GM19324 (cell line): Measurements from ENCODE around the gene CD93.

Experiments
- ATAC-seq: cut with Tn5 transposase; IDR thresholded peaks from one replicate; pipeline ENCODE4 v1.9.1; 2021; ENCODE audit warnings: mild to moderate bottlenecking, moderate library complexity; ENCODE audit not compliant: unreplicated experiment, low FRiP score

The CD93 gene

DNA sequence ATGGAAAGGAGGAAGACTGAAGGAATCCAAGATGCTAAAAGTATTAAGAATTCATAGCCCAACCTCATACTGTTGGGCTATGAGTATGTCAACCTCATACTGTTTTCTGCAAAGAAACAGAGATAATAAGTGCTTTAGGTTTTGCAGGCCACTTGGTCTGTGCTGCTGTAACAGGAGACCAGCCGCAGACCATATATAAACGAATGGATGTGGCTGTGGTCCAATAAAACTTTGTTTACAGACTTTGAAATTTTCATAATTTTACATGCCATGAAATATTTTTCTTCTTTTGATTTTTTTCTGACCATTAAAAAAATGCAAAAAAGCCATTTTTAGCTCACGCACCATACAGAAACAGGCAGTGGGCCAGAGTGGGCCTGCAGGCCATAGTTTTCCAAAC lies 23.0 kb downstream of the CD93 start:
- no peak for ATAC-seq

DNA sequence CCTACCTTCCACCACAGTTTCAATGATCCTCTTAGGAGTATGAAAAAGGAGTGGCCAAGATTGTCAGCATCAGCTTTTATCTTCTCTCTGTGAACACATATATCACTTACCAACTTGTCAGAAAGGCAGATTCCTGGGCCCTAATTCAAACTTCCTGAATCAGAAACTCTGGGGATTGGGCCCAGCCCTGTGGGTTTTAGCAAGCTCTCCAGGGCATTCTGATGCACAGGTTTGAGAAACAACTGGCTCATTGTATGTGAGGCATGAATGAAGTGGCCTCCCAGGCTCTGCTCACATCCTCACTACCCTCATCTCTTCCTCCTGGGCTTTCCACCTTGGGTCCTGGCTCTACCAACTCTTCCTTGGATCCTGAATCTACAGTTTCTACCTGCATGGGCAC lies 23.5 kb downstream of the CD93 start:
- no peak for ATAC-seq

DNA sequence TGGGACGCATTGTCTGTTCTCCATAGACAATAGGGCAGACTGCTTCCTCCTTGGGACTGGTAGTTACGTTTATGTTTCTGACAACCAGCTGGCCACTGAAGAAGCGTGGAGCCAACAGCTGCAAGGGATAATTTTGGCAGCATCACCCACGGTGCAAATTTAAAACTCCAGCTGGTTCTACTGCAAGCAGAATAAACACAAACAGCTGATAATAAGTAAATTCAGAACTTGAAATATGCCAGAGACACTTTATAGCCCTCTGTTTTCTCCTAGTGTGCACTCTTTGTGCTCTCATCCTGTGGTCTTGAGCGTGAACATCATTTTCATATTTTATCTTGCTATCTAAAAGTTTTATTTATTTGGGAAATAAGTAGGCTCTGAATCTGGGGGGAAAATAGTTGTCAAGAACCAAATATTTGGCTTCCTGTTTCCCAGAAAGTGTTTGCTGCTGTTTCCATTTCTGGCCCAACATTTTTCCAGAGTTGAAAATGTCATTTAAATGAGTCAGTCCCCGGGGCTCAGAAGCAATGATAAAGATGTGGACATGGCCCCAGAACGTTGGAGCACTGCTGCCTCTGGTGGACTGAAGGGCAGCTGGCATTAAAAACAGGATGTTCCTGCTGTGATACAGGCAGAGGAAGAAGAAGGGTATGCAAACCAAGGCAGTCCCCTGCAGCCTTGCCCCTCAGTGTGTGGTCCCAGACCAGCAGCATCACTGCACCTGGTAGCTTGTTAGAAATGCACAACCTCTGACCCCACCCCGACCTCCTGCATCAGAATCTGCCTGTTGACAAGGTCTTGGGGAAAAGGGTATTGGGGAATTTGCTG lies 24.2 kb downstream of the CD93 start:
- no peak for ATAC-seq

DNA sequence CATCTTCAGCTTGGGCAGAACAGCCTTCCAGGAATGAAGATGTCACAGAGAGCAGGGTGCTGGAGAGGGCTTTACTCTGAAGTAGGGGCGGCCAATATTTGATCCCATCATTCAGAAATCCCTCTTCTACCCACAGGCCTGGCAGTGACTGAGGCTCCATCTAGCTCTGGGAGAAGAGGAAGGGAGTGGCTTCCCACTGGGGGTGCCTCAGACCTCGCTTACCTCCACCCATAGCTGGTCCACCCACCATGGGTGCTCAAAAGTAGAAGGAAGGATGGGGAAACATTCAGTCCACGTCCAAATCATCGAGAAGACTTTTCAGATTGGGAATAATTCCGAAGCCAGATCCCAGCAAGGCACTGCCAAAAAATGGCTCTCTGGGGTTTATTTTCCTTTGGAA lies 24.9 kb downstream of the CD93 start:
- no peak for ATAC-seq

DNA sequence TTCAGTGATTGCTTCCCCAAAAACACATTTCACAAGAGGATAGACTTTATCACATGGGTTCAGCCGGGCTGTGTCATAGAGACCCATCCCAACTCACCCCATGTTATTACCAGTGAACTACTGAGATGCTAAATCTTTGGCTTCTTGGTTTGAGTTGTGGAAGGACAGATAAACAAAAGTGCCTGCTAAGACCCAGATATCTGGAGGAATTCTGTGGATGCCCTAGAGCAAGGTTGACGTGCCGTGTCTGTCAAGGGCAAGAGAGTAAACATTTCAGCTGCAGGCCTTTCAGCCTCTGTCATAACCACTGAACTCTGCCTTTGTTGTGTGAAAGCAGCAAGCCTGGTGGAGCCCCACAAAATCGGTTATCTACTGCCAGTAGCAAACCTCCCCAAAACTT lies 25.5 kb downstream of the CD93 start:
- no peak for ATAC-seq

DNA sequence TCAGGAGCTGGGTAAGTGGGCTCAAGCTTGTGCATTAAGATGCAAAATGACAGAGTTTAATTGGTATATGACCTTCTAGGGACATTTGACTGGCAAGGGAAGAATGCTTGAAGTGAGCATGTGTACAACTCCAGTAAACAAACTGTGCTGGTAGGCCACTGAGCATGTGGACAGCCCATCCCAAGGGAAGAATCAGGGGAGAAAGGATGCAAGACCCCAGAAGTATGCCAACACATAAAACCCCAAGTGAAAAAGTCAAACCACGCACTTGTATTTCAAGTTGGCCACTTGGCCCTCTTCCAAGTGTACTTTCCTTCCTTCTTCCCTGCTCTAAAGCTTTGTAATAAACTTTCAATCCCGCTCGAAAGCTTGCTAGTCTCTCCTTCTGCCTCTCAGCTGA lies 26.3 kb downstream of the CD93 start:
- ATAC-seq: no peak

DNA sequence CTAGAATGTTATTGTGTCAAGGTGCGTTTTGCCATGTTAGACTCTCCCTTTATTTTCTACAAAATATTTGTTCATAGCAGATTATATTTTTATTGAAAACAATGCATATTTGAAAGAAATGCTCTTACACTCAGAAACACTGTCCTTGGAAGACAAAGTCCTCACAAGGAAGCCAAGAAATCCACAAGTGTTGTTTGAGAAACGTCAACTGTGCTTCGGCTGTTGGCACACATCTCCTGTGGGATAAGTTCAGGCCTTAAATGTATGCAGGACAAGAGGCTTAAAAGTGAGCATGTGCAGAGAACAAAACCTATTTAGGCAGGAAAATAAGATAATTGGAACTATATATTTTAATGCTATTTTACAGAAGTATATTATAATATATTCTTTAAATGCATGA lies 27.1 kb downstream of the CD93 start:
- ATAC-seq: no peak

DNA sequence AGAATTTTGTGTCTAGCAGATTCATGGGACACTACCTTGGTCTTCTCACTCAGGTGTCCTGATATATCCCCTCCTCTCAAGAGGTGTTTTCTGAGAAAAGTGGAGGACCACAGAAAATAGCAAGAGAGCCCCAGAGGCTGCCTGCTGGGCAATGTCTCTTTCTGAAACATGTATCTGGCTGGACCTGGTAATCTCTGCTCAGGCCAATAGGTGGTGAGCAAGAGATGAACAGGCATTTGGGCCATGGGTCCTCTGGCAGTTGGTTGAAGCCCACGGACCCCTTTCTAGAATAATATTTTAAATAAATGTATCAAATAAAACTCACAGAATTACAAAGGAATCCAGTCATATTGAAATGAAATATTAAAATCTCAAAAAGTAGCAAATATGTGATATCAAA lies 27.9 kb downstream of the CD93 start:
- ATAC-seq: no peak

DNA sequence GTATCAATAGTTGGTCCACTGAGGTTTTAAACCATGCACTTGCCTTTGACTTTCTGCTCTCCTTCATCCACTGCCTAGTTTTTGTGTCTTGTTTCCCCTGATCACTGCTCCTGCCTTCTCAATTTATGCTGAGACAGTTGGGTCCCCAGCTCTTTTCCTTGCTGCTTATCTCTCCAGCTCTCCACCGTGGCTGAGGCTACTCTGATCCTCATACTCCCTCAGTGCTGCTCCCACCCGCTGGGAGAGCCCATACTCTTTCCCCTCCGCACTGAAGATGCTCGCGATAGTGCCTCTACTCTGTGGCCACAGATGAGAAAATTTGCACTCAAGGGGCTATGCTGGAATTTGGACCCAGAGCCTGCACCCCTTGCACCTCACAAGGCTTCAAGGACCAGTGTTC lies 33.2 kb downstream of the CD93 start:
- no peak for ATAC-seq

DNA sequence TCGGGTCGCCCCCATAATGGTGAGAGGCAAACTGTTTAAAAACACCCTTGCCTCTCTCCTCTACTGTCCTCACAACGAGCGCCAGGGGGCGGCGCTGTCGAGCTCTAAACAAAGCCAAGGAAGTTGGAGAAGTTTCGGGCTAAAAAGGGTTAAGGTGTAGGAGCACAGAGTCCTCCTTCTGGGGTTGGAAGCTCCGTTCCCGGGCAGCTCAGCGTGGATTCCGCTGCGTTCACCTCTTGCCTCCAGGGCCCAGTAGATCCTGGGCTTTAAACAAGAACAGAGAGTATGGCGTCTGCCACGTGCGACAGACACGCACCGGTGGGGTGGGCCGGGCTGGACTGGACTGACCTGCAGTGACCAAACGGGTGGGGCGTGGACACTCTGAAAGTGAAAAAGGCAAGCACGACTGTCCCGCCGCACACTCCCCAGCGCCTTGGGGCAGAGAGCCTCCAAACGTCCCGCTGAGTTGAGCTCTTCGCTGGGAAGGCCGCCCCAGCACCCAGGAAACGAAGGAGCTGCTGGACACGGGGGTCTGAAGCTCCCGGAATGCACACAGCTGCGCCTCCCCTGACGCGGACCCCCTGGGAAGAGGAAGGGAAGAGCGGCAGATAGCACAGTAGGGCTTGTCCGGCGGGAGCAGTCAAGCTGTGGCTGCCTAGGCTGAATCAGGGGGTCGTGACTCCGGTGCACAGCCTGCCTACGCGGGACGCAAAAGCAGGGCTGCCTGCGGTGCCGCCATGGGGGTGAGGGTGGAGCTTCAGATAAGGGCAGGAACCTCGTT lies 35.1 kb downstream of the CD93 start:
- no peak for ATAC-seq

DNA sequence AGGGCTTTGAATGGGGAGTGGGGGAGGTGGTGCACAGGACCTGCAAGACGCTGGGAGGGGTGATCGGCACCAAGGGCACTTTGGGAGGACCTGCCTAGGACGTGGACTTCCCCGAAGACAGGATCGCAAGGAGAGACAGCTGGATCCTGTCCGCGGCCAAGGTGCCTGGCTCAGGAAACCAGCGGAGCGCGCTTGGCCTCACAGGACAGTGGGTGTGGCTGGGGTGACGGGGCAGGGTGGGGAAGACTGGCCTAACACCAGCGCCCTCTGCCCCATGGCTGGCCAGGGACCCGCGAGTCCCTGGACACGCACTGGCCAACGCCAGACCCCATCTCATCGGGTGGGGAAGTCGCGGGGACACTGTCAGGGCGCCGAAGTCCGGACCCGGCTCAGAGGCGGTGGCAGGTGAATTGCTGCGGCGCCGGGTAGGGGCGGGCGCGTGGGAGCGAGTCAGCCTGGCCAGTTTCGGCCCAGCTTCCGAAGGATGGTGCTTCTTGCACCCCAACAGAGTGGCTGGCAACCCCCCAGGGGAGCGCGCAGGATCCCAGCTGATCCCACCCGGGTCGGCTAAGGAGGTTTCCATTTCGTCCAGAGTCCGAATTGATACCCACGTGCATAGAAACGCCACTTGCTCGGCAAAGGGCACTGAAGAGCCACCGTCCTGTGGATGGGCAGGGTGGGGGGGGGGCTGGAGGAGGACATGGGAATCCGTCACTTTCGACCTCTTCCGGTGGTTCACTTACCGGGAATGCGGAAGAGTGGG lies 35.9 kb downstream of the CD93 start:
- no peak for ATAC-seq

DNA sequence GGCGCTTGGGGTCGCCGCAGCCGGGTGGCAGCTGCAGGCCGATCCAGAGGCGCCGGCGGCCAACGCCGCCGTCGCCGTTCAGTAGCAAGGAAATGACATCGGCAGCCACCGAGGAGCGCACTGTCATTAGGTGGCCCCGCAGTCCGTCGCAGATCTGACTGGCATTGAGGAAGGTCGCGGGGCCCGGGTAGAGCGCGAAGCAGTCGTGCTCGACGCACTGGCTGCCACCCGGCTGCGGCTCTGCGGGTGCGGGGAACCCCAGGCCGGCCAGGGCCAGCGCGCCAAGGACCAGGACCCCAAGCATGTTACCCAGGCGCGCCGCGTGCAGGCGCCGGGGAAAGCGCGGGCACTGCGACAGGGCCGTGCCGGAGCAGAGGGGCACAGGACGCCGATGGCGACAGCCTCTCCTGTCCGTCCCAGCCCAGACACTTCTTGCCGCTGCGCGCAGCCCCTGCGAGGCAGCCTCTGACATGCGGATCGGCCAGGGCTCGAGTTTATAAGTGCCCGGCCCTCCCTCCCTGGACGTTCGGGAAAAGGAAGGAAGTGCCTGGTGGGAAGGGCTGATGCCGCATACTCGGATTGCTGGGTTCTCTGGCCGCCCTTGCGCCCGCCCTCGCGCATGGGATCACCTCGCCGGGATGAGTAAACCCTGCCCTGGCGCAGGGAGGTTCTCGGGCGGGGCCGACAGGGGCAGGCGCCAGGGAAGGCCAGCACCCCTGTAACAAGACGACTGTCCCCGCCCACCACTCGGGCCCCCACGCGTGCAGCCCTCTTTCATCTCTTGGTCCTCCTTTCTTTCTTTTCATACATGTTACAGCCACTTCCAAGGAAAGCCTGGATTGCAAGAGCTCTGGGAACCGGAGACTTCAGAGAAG lies 36.7 kb downstream of the CD93 start, which contains the start of gene THBD:
THBD (minus strand) TSS at position 472 of the 875 bp plus-strand sequence; CDS start at position 304, 168 bp downstream.
- ATAC-seq: no peak

DNA sequence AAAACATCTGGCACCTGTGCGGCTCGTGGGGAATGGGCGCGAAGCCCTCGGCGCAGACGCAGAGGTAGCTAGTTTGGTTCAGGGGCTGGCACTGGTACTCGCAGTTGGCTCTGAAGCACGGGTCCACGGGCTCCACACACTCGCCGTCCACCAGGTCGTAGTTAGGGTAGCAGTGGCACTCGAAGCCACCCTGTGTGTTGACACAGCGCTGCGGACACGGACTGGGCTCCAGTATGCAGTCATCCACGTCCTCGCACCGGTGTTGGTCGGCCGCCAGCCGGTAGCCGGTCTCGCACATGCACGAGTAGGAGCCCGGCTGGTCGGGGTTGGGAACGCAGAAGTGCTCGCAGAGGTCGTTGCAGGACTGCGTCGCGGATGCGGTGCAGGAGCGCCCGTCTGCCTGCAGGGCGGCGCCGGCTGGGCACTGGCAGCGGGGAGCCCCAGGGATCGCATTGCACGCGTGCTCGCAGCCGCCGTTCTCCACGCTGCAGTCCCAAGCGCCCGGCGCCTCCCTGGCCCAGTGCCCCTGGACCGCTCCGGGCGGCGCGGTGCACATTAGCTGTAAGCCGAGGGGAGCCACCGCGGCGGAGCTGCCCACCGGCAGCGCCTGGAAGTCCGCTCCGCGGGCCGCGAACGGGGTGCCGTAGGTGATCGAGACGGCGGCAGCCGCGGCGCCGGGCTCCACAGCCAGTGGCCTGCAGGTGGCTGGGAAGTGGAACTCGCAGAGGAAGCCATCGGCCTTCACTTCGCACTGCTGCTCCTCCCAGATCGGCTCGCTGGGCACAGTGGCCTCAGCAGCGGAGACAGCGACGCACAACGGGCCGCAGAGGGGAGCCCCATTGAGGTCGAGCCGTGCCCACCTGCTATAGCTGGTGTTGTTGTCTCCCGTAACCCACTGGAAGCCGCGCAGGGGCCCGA lies 37.6 kb downstream of the CD93 start:
- no peak for ATAC-seq

DNA sequence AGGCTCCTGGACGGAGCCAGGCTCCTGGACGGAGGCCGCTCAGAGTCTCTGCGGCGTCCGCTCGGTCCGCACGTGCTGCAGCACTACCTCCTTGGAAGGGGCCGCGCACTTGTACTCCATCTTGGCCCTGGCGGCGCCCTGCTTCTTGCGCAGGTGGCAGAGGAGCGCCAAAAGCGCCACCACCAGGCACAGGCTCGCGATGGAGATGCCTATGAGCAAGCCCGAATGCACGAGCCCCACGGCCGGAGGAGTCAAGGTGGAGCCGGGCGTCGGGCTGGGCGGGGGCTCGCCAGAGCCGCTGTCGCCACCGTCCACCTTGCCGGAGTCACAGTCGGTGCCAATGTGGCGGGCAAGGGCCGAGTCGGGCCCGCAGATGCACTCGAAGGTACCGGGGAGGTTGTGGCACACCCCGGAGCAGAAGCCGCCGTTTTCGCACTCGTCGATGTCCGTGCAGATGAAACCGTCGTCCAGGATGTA lies 38.3 kb downstream of the CD93 start:
- ATAC-seq: no peak

DNA sequence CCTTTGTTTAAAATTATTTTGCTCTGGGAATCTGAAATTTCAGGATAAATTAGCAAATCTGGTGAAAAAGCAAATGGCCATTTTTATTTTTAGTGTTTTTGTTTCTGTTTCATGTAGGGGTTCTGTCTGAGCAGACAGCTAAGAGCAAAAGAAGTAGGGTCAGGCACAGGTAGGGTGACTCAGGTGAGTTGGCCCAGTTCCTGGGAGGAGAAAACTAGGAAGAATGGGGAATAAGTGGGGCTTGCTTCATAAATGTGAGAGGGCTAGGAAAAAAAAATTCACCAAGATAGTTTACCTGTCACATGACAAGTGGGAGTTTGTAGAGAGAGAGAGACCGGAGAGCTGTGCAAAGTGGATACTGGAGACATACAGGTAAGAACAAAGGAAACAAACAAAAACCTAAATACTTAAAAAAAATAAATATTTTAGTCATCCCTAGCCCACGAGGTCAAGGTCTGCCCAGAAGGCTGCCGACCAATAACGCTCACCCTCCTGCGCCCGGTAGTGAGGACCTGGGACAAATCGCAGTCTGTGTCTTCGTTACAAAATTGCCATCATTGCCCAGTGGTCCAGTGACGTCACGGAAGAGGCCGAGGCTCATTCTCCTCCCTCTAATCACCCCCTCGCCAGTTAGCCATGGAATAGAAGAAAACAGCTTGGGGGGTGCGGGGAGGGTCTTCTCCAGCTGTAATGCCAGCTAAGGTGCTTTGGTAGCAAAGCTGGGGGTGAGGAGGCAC lies 39.0 kb downstream of the CD93 start:
- no peak for ATAC-seq

DNA sequence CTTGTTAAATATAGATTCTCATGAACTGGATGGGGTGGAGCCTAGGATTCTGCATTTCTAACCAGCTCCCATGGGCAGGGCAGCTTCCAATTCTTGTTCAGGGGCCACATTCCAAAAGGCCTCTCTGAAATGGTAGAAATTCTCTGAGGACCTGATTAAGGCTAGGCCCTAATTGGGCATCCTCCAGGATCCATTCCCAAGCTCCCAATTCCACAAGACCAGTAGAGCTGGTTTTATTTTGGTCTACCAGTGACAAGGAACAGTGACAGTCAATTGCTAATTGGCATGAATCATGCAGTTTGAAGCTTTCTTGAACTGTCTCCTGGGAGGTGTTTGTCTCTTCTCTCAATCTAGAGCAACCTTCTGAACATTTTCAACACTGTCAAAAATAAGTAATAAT lies 39.7 kb downstream of the CD93 start:
- ATAC-seq: no peak

DNA sequence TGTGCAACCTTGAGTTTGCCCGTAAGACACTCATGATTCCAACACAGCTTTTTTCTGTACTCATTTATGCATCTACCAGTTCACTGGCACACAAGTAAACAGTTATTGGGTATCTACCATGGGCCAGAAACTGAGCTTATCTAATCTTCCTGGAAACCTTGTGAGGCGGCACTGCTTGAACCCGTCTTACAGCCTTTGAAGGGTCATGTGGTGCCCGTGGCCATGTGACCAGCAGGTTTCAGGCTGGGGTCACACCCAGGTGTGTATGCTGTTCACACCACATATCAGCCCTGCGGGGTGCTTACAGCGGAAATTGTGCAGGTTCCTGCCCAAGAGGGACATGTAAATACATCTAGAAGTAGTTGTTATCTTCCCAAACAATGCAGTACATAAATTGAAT lies 42.7 kb downstream of the CD93 start:
- ATAC-seq: no peak

DNA sequence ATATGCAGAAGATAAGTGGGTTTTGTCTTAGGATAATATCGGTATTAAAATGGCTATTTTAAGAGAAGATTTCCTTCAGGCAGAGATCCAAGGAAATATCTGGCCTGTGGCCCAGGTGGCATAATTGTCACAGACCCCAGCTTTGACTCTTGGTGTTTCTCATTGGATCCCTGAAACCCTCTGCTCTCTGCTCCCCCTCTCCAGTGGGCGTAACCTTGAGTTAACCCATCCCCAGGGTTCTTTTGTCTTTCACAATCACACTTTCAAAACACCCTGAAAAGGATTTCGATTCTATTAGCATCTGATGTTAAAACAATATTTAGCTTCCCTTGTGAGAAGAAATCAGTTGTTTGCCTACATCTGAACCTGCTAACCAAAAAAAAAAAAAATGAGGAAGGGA lies 43.9 kb downstream of the CD93 start:
- no peak for ATAC-seq
